HG03280 (cell line): ENCODE results near the gene KLHL24.
A peak's percentile ranks its signal among the peaks of the same experiment; 100 is the strongest.
"Not testable (repeated sequence)": the region's sequence is repeated elsewhere in the genome, so short reads cannot be mapped to it uniquely, and the experiment has no call there.

Experiments used
- ATAC-seq: cut with Tn5 transposase; IDR thresholded peaks from one replicate; pipeline ENCODE4 v1.9.1; 2021; ENCODE audit warnings: mild to moderate bottlenecking, moderate library complexity; ENCODE audit not compliant: unreplicated experiment

KLHL24 gene

GRCh38 chr3:183634707-183635106 lies 716 bp upstream of the KLHL24 start:
- no peak for ATAC-seq

- ATAC-seq = peak; percentile 0
Observed at GRCh38 chr3:183635107-183635430, 354 bp upstream of the KLHL24 start.

DNA sequence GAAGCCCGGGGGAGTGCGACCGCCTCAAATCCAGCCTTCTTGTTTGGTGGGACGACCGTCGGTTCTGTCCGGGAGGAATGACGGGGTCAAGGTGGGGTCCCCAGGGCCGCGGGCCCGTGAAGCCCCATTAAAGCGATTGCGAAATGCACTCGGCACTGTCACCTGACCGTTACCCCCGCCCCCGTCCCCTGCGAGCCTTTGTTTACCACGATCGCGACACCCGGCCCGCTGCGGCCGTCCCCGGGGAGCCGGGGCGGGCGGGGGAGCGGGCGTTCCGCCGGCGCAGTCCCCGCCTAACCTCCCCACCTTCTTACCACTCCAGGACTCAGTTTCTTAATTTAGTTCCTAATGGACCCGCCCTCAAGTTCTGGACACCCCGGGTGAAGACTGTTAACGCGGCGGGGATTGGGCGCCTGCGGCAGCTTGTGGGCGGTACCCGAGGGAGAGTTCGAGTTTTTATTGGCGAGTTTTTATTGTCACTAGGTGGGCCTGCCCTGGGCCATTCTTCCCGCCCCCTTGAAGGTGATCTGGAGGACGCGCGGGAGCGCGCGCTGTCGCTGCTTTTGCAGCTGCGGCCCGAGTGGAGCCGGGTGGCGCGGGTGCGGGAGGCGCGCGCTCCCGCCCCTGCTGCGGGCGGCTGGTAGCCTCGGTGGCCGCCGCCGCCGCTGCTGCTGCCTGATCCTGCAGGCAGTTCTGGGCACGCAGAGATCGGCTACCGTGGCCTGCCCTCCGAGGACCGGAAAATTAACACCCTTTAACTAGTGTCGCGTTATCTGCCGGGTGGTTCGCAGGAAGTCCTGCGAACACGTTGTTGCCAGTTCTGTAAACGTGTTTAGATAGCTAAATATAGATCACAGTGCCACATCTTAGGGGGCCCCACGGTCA lies 1.0 kb downstream of the KLHL24 start:
- ATAC-seq = peak; percentile 79

DNA sequence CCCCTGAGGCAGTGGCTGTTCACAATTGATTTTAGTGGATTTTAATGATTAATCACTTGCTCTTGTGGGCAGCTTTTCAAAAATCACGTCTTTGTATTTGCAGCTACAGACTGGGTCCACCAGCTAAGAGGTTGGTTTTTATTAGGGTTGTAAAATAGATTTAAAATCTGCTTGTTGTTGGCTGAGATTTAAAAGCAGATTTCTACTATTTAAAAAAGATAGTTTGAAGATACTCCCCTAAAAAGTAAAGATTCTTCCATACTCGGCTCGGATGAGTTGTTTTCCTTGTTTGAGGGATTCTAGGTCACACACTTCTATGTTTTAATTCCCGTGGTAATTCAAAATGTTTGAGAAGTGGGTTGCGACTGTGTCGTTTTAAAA lies 1.7 kb downstream of the KLHL24 start:
- ATAC-seq = no peak

- not testable (repeated sequence) for ATAC-seq
Observed at GRCh38 chr3:183637633-183638032, 2.2 kb downstream of the KLHL24 start.

DNA sequence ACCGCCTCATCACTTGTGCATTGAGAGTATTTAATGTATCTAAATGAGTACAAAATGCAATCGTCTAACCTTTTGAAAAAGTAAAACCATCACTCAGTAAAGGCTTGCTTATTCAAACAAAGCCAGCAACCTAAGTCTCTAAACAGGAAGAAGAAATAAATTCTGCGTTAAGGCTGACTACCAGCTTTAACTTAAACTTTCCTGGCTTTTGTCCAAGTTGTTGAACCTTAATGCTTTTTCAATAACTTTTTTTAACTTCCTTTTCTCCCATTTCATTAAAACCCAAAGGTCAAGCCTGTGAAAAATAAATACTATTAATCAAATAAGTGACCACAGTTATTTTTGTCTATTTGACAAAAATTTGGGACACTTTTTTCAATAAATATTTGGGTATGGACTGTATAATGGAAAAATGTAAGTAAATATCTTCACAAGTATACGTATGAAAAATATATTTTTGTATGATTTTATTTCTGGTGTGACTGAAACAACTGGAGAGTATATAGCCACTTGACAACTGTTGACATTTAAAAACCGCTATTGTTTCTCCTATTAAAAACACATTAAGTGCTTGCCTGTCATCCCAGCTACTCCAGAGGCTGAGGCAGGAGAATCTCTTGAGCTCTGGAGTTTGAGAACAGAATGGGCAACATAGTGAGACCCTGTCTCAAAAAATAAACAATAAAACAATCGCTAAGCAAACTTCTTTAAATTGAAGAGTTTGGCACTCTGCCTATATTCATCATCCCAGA lies 2.9 kb downstream of the KLHL24 start:
- no peak for ATAC-seq

- not testable (repeated sequence) for ATAC-seq
Observed at GRCh38 chr3:183640635-183641034, 5.2 kb downstream of the KLHL24 start.

GRCh38 chr3:183641882-183642281 lies 6.5 kb downstream of the KLHL24 start:
- no peak for ATAC-seq

DNA sequence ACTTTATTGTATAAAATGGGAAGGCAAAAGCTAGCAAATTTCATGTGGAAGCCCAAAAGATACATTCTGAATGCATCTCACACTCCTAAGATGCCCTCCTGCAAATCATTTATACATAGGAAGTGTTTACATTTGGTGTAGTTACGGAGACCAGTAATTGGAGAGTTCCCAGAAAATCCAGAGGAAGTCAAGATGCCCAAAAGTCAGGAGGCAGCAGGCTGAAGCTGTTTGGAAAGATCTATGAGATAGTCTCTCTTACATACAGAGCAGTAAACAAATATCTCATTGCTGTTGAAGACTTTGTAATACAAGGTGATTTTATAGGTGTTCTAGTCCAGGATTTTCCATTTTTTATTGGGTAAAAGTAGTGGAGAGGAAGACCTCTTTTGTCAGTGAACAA lies 8.8 kb downstream of the KLHL24 start:
- ATAC-seq = no peak

GRCh38 chr3:183645254-183645653 lies 9.8 kb downstream of the KLHL24 start:
- ATAC-seq = no peak

- no peak for ATAC-seq
Observed at GRCh38 chr3:183650554-183650953, 15.1 kb downstream of the KLHL24 start.

- ATAC-seq = no peak
Observed at GRCh38 chr3:183653209-183654064, 18.0 kb downstream of the KLHL24 start.

GRCh38 chr3:183654727-183655126 lies 19.3 kb downstream of the KLHL24 start:
- ATAC-seq = no peak

DNA sequence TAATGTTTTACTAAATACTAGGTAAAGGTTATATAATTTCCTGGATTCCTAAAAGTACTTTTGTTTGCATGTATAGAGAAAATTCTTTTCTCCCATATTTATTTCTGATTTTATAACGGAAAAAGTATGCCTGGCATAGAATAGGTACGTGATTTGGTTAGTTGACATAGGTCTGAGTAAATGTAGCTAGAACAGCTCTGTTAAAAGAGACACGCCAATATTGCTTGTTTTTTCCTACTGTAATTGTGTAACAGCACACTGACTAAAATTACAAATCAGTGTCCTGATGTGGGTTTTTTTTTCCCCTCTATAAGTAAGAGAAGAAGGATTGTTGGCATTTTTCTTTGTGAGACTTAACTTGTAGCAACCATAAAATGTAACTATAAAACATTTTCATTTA lies 26.7 kb downstream of the KLHL24 start:
- no peak for ATAC-seq

- ATAC-seq = no peak
Observed at GRCh38 chr3:183664913-183665381, 29.5 kb downstream of the KLHL24 start.

DNA sequence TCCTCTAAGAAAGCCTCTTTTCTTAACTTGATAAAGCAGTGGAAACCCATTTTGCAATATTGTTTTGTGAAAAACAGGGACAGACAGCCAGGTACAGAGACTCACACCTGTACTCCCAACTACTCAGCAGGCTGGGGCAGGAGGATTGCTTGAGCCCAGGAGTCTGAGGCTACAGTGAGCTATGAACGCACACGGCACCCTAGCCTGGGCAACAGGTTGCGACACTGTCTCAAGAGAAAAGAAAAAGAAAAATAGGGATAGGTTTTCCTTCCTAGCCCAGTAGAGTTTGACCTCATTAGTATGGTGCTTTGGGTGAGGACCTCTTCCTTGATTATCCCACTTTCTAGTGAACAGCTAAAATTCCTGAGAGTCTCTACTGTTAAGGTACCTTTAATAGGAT lies 44.6 kb downstream of the KLHL24 start:
- no peak for ATAC-seq

- no peak for ATAC-seq
Observed at GRCh38 chr3:183687705-183688104, 52.3 kb downstream of the KLHL24 start.

DNA sequence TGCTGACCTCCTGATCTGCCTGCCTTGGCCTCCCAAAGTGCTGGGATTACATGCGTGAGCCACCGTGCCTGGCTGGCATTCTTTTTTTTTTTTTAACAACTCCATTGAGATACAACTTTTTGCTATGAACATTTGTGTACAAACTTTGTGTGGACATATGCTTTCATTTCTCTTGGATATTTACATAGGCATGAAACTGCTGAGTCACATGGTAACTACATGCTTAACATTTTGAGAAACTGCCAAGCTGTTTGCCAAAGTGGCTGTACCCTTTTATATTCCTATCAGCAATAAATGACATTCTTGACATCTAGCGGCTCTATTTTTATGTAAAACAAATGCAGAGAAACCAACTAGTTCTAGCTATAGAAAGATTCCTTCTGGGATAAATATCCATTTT lies 53.5 kb downstream of the KLHL24 start:
- no peak for ATAC-seq

- not testable (repeated sequence) for ATAC-seq
Observed at GRCh38 chr3:183689621-183690020, 54.2 kb downstream of the KLHL24 start.

DNA sequence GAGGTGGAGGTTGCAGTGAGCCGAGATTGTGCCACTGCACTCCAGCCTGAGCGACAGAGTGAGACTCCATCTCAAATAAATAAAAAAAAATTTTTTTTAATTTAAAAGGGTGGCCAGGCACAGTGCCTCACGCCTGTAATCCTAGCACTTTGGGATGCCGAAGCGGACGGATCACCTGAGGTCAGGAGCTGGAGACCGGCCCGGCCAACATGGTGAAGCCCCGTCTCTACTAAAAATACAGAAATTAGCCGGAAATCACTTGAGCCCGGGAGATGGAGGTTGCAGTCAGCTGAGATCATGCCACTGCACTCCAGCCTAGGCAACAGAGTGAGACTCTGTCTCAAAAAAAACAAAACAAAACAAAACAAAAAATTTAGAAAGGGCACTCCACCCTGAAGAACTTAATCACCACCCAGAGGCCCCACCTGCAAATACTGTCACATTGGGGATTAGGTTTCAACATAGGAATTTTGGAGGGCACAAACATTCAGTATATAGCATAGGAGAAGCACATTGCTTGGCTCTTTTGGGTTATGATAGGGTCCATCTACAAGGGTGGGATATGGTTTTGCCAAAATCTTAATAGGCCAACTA lies 55.1 kb downstream of the KLHL24 start:
- no peak for ATAC-seq

DNA sequence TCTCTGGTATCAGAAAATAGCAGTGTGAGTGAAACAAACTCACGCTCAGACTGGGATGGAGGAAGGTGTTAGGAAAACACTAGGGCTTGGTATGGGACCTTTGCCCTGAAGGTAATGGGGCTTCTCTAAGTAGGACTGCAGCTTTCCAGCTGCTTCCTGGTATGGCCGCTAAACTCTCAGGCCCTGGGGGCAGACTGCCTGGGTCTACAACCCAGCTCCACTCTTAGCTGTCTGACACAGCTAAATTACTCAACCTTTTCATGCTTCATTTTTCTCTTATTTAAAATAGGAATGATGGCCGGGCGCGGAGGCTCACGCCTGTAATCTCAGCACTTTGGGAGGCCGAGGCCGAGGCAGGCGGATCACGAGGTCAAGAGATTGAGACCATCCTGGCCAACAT lies 57.0 kb downstream of the KLHL24 start:
- ATAC-seq = no peak
